HepG2 (cell line): ENCODE measurements around the gene CD248. TPM values are rescaled to one million over a fixed set of nuclear protein-coding genes. Genes with fewer than 3 reads are reported as not detected.

ENCODE experiments used
- CBX2 ChIP-seq, 2 experiments: fragments of 200-600 bp in 1 of 2; sonication (generic); formaldehyde crosslinking in 1 of 2; IDR thresholded peaks; 2 replicates each; pipeline versions ENCODE4 v1.7.0 to v1.8.1; 2018 to 2022; ENCODE audit warnings: low read depth in 2 of 2, low read length in 1 of 2, mild to moderate bottlenecking in 1 of 2, missing genetic modification reagents in 1 of 2
- EEA1 ChIP-seq: sonication (generic); formaldehyde crosslinking; IDR thresholded peaks from 2 replicates; pipeline ENCODE4 v1.5.1; 2020; ENCODE audit warnings: mild to moderate bottlenecking, missing genetic modification reagents, borderline replicate concordance
- FOSL1 ChIP-seq: sonication (generic); formaldehyde crosslinking; IDR thresholded peaks from 2 replicates; pipeline ENCODE4 v1.9.0; 2021; ENCODE audit warnings: missing genetic modification reagents, borderline replicate concordance
- KDM2A ChIP-seq: sonication (generic); formaldehyde crosslinking; IDR thresholded peaks from 2 replicates; pipeline ENCODE4 v1.4.0; 2020; ENCODE audit warnings: low read depth, missing genetic modification reagents, borderline replicate concordance
- SCMH1 ChIP-seq: sonication (generic); formaldehyde crosslinking; IDR thresholded peaks from 2 replicates; pipeline ENCODE4 v1.9.0; 2021; ENCODE audit warnings: missing genetic modification reagents, mild to moderate bottlenecking, borderline replicate concordance
- SMAD1 ChIP-seq: sonication (generic); formaldehyde crosslinking; IDR thresholded peaks from 2 replicates; pipeline ENCODE4 v1.4.0; 2020; ENCODE audit warnings: missing genetic modification reagents, low read depth, mild to moderate bottlenecking, borderline replicate concordance
- SPEN ChIP-seq: sonication (generic); formaldehyde crosslinking; IDR thresholded peaks from 2 replicates; pipeline ENCODE4 v1.5.1; 2020; ENCODE audit warnings: low read depth, mild to moderate bottlenecking, missing genetic modification reagents
- ZBTB7B ChIP-seq: sonication (generic); formaldehyde crosslinking; IDR thresholded peaks from 2 replicates; pipeline ENCODE4 v1.4.0; 2020; ENCODE audit warnings: missing genetic modification reagents
- ZNF136 ChIP-seq: sonication (generic); formaldehyde crosslinking; IDR thresholded peaks from 2 replicates; pipeline ENCODE4 v1.8.1; 2022; ENCODE audit warnings: low read depth, mild to moderate bottlenecking, moderate library complexity, missing genetic modification reagents
- ZNF225 ChIP-seq: sonication (generic); formaldehyde crosslinking; IDR thresholded peaks from 2 replicates; pipeline ENCODE4 v1.4.0; 2020; ENCODE audit warnings: mild to moderate bottlenecking, missing genetic modification reagents
- polyA plus RNA-seq, 8 experiments: library from polyadenylated mRNA; depleted of rRNA in 3 of 8; stranded (reverse) in 7 of 8; unstranded in 1 of 8; fragments of >200 nt; fragmentation: Illumina TruSeq in 4 of 8; extraction: Trizol in 4 of 8; gene quantifications; 2 replicates each; pipeline versions ENCODE4 v1.2.1 to v1.2.3, GENCODE V29; 2011 to 2016; ENCODE audit warnings: low read depth in 4 of 8, missing spikeins in 1 of 8, mixed read lengths in 1 of 8; ENCODE audit not compliant: insufficient read depth in 1 of 8
- total RNA-seq, 5 experiments: library from RNA; depleted of rRNA; stranded (reverse); fragments of >200 nt; fragmentation: Illumina TruSeq; extraction: Trizol; gene quantifications; 2 replicates each; pipeline ENCODE4 v1.2.3, GENCODE V29; 2016; ENCODE audit warnings: low read depth in 1 of 5
- TF ChIP-seq, protein P1 (sequence below): IDR thresholded peaks from 2 replicates; pipeline ENCODE4 v1.6.1; 2012; ENCODE audit warnings: inconsistent platforms
- TF ChIP-seq, protein P2 (sequence below): sonication (generic); formaldehyde crosslinking; IDR thresholded peaks from 2 replicates; pipeline ENCODE4 v1.4.0; 2020; ENCODE audit warnings: mild to moderate bottlenecking, missing genetic modification reagents, borderline replicate concordance
- TF ChIP-seq, protein P3 (sequence below): sonication (generic); formaldehyde crosslinking; IDR thresholded peaks from 2 replicates; pipeline ENCODE4 v1.5.0; 2020; ENCODE audit warnings: mild to moderate bottlenecking, missing genetic modification reagents, moderate library complexity
- TF ChIP-seq, protein P4 (sequence below): sonication (generic); formaldehyde crosslinking; IDR thresholded peaks from 2 replicates; pipeline ENCODE4 v1.5.0; 2020; ENCODE audit warnings: mild to moderate bottlenecking, missing genetic modification reagents

The CD248 gene
- total and polyA plus RNA-seq, 2 of the 13 experiments (the other 11 are each of a cell fraction or from before 2014, with no cell fraction given): 0.25 to 0.35 TPM

DNA sequence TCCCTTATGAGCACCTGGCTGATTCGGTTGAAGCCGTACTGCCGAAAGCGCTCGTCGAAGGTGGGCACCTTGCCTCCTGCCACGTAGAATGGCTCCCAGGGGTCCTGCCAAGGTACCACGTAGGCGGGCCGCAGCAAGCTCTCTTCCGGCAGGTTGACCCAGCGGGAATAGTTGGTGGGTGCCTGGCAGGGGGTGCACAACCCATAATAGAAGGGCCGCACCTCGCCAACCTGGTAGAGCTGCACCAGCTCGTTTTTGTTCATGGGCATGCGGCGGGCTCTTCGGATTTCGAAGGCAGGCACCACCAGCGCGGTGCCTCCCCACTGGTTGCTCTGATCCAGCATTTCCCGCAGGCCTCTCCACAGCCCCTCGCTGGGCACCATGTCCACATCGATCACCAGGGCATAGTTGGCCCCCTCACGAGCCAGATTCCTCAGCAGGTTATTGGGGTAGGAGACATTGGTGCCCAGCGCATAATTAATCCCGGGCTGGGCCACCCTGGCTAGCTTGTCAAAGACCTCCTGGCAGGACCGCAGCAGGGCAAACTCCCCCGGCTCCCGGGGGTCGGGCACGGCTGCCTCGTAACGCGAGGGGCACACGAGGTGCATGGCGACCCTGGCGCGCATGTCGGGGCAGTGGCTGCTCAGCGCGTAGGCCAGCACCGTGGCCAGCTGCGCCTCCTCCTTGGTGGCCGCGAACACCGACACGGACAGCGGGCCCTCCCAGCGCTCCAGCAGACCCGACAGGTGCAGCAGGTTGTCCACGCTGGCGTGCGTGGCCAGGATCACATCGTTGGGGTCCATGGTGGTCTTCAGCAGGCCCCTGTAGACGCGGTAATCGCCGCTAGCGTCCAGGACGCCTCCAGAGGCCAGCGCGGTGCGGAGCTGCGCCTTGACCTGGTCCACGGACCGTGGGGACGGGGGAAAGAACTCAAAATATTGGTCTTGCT is 29.9 kb upstream of the CD248 start (continued):
- TF ChIP-seq, protein P1, sequence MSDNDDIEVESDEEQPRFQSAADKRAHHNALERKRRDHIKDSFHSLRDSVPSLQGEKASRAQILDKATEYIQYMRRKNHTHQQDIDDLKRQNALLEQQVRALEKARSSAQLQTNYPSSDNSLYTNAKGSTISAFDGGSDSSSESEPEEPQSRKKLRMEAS: peak; percentile 40; the same call in 1 of the 2 replicates
- TF ChIP-seq KDM2A (CRISPR knock-in tag) (peak; percentile 70), CBX2 (IDR thresholded peaks at IDR 0.05; ENCODE audit: low read depth, low read length) (no peak), CBX2 (CRISPR knock-in tag; IDR thresholded peaks at IDR 0.05; ENCODE audit: low read depth) (no peak), SMAD1 (CRISPR knock-in tag) (0 out of 2 replicates have a peak, but pooled peaks have one; percentile 21), ZNF136 (CRISPR knock-in tag) (peak; percentile 46; the same call in 1 of the 2 replicates), FOSL1 (CRISPR knock-in tag) (no peak), SPEN (CRISPR knock-in tag) (peak; percentile 61; the same call in 1 of the 2 replicates), ZBTB7B (CRISPR knock-in tag) (peak; percentile 85; the same call in 1 of the 2 replicates), SCMH1 (CRISPR knock-in tag) (no peak), ZNF225 (CRISPR knock-in tag) (peak; percentile 50; the same call in 1 of the 2 replicates), EEA1 (CRISPR knock-in tag) (0 out of 2 replicates have a peak, but pooled peaks have one; percentile 38)
- TF ChIP-seq, protein P2, sequence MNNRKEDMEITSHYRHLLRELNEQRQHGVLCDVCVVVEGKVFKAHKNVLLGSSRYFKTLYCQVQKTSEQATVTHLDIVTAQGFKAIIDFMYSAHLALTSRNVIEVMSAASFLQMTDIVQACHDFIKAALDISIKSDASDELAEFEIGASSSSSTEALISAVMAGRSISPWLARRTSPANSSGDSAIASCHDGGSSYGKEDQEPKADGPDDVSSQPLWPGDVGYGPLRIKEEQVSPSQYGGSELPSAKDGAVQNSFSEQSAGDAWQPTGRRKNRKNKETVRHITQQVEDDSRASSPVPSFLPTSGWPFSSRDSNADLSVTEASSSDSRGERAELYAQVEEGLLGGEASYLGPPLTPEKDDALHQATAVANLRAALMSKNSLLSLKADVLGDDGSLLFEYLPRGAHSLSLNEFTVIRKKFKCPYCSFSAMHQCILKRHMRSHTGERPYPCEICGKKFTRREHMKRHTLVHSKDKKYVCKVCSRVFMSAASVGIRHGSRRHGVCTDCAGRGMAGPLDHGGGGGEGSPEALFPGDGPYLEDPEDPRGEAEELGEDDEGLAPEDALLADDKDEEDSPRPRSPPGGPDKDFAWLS (CRISPR knock-in tag): no peak
- TF ChIP-seq, protein P3, sequence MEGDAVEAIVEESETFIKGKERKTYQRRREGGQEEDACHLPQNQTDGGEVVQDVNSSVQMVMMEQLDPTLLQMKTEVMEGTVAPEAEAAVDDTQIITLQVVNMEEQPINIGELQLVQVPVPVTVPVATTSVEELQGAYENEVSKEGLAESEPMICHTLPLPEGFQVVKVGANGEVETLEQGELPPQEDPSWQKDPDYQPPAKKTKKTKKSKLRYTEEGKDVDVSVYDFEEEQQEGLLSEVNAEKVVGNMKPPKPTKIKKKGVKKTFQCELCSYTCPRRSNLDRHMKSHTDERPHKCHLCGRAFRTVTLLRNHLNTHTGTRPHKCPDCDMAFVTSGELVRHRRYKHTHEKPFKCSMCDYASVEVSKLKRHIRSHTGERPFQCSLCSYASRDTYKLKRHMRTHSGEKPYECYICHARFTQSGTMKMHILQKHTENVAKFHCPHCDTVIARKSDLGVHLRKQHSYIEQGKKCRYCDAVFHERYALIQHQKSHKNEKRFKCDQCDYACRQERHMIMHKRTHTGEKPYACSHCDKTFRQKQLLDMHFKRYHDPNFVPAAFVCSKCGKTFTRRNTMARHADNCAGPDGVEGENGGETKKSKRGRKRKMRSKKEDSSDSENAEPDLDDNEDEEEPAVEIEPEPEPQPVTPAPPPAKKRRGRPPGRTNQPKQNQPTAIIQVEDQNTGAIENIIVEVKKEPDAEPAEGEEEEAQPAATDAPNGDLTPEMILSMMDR (CRISPR knock-in tag): 0 out of 2 replicates have a peak, but pooled peaks have one; percentile 3
- TF ChIP-seq, protein P4, sequence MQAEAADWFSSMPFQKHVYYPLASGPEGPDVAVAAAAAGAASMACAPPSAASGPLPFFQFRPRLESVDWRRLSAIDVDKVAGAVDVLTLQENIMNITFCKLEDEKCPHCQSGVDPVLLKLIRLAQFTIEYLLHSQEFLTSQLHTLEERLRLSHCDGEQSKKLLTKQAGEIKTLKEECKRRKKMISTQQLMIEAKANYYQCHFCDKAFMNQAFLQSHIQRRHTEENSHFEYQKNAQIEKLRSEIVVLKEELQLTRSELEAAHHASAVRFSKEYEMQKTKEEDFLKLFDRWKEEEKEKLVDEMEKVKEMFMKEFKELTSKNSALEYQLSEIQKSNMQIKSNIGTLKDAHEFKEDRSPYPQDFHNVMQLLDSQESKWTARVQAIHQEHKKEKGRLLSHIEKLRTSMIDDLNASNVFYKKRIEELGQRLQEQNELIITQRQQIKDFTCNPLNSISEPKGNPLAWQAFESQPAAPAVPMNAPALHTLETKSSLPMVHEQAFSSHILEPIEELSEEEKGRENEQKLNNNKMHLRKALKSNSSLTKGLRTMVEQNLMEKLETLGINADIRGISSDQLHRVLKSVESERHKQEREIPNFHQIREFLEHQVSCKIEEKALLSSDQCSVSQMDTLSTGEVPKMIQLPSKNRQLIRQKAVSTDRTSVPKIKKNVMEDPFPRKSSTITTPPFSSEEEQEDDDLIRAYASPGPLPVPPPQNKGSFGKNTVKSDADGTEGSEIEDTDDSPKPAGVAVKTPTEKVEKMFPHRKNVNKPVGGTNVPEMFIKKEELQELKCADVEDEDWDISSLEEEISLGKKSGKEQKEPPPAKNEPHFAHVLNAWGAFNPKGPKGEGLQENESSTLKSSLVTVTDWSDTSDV (CRISPR knock-in tag): peak; percentile 76; the same call in 1 of the 2 replicates
